Activated CD4-positive, CD25-positive, alpha-beta regulatory T cell treated with anti-CD3 and anti-CD28 coated beads, Interleukin-2, amount 50 U/mL, for 72 hours (primary cell): ENCODE data around the gene CPVL.

Experiments used
- DNase-seq: peaks from one replicate; pipeline ENCODE4 v3.0.0; 2021

CPVL gene

GRCh38 chr7:28957751-28958234 is 188.5 kb downstream of the CPVL start:
- DNase-seq, result no peak

DNA sequence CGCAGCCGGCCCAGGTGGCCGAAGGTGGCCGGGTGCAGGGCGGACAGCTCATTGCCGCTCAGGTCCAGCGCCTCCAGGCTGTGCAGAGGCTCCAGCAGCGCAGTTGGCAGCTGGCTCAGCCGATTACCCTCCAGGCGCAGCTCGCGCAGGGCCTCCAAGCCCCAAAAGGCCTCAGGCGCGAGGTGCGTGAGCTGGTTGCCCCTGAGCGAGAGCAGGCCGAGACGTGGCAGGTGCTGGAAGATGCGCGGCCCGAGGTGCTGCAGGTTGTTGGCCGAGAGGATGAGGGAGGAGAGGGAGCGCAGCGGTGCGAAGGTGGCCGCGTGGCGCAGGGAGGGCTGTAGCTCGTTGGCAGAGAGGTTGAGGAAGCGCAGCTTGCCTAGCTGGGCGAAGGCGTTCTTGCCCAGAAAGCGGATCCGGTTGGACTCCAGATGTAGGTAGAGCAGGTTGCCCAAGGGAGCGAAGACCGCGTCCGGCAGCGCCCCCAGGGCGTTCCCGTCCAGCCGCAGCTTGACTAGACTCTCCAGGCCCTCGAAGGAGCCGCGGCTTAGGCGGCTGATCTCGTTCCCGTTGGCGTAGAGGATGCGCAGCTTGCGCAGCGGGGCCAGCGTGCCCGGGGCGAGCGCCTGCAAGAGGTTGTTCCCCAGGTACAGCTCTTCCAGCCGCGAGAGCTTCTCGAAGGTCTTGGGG is 189.1 kb downstream of the CPVL start:
- no peak for DNase-seq

GRCh38 chr7:28956608-28957063 is 189.7 kb downstream of the CPVL start:
- peak; percentile 34 for DNase-seq

GRCh38 chr7:28955718-28956607 is 190.4 kb downstream of the CPVL start:
- peak; percentile 32 for DNase-seq

- no peak for DNase-seq
These were observed 191.0 kb downstream of the CPVL start for GRCh38 chr7:28955356-28955717.

DNA sequence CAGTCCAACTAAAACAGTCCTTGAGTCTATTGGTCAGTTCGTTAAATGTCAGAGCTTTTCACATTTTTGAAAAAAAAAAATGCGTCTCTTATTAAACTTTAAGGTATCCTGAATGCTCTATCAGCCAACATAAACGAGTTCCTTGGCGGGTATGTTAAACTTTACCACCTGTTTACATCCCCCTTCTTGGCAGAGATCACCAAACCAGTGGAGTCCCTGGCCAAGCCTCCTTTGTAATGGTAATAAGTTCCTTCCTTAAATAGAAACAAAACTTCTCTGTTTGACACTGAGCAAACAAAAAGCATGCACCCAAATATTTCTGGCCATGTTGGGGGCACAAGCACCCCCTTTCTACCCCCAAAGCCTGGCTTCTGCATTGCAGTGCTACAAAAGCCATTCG is 191.4 kb downstream of the CPVL start:
- no peak for DNase-seq

DNA sequence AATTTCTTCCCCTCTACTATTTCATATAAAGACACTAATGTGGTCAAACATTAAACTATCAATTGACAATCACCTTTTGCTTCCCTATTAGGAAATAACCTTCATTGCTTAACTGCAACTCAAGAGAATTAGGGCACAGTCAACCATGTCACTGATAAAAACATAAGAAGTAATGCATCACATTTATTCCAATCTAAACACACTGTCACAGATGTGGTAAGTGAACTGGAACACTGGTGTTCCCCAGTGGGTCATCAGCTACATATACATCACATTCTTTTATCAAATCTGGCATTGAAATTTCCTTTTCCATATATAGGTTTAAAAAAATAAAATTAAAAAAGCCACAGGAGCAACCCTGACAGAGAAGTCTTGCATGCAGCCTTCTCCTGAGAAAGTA is 191.9 kb downstream of the CPVL start:
- no peak for DNase-seq

GRCh38 chr7:28953633-28954032 is 192.7 kb downstream of the CPVL start:
- no peak for DNase-seq
